Duodenal mucosa (tissue), 2 donors: ENCODE results near the gene APOL3.
"Not testable (repeated sequence)": the region's sequence is repeated elsewhere in the genome, so short reads cannot be mapped to it uniquely, and the experiment has no call there.

ENCODE experiments used
- H3K27ac ChIP-seq: one replicate; pipeline ENCODE4 v1.7.0; 2013; ENCODE audit warnings: low read depth, low read length
- H3K27me3 ChIP-seq, 2 donors: one replicate each; pipeline ENCODE4 v1.7.0; 2013; ENCODE audit warnings: low read length in 2 of 2, control low read depth in 1 of 2; ENCODE audit not compliant: insufficient read depth in 2 of 2, control insufficient read depth in 1 of 2
- H3K36me3 ChIP-seq, 2 donors: one replicate each; pipeline ENCODE4 v1.7.0; 2013; ENCODE audit warnings: low read length in 2 of 2, control low read depth in 1 of 2; ENCODE audit not compliant: insufficient read depth in 2 of 2, control insufficient read depth in 1 of 2
- H3K4me1 ChIP-seq, 2 donors: one replicate each; pipeline ENCODE4 v1.7.0; 2013; ENCODE audit warnings: low read length in 2 of 2, control low read depth in 1 of 2; ENCODE audit not compliant: insufficient read depth in 2 of 2, control insufficient read depth in 1 of 2
- H3K4me3 ChIP-seq, 2 donors: one replicate each; pipeline ENCODE4 v1.7.0; 2013; ENCODE audit warnings: low read length in 2 of 2, low read depth in 1 of 2
- H3K9ac ChIP-seq, 2 donors: one replicate each; pipeline ENCODE4 v1.7.0; 2013; ENCODE audit warnings: low read length in 2 of 2, low read depth in 1 of 2
- H3K9me3 ChIP-seq, 2 donors: one replicate each; pipeline ENCODE4 v1.7.0; 2013; ENCODE audit warnings: low read length in 2 of 2, control low read depth in 1 of 2; ENCODE audit not compliant: control insufficient read depth in 1 of 2

The APOL3 gene

DNA sequence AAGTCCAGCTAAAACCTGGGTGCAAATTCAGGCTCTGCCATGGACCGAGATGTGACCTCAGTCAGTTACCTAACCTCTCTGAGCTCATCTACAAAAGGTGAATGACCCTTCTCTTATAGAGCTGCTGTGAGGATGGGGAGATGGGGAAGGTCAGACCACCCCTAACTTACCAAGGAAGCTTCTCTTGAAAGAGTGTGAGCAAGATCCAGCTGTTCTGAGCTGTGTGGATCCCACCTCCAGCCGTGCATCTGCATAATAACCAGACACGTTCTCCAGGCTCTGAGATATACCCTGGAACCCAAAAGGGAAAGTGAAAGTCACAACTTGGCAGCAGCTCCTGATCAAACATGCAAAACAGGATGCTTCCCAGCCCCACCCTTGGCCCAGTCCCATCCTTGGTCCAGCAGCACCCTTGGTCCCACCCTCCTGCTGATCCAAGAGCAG is at the start of gene APOL3:
Gene APOL3, minus strand, starts transcription at position 257 of the 444 bp plus-strand sequence. CDS start 11,700 bp downstream, outside the sequence.
- no peaks in the 10 kb centered on the region for H3K9me3 ChIP-seq
- peak within 1 kb of the TSS; percentile 68 to 73 for H3K4me3 ChIP-seq
- no peaks in the 10 kb centered on the region for H3K27me3 ChIP-seq
- peaks cover 42 to 46% of the 10 kb centered on the region in 2 donors for H3K4me1 ChIP-seq
- peak within 1 kb of the TSS; percentile 33 to 77 for H3K9ac ChIP-seq
- no peaks in the 10 kb centered on the region for H3K36me3 ChIP-seq
- peak within 1 kb of the TSS; percentile 82 for H3K27ac ChIP-seq

DNA sequence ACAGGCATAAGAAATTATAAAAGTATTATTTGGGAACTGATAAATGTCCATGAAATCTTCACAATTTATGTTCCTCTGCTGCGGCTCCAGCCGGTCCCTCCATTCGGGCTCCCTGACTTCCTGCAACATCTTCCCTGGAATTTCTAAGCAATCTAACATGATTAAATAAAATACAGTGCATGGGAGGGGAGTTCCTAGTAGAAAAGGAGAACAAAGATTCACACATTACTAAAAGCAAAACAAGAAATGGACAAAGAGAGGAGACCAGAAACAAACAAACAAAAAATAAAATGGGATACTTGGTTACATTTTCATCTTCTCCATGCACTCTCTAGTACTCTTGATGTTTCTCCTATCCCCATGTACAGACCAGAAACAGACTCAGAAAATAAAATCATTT is 49.7 kb upstream of the APOL3 start:
- Histone ChIP-seq H3K4me3 (no peak overlapping the region), H3K36me3 (no peaks in the 10 kb centered on the region), H3K27ac (no peak overlapping the region), H3K27me3 (no peaks in the 10 kb centered on the region), H3K9me3 (peaks cover 0 to 2% of the 10 kb centered on the region in 2 donors), H3K4me1 (peaks cover 15 to 20% of the 10 kb centered on the region in 2 donors), H3K9ac (no peak overlapping the region)

GRCh38 chr22:36209488-36209908 is 48.9 kb upstream of the APOL3 start:
- peaks cover 15 to 21% of the 10 kb centered on the region in 2 donors for H3K4me1 ChIP-seq
- not testable (repeated sequence) for H3K9me3 ChIP-seq, H3K27ac ChIP-seq, H3K9ac ChIP-seq, H3K27me3 ChIP-seq, H3K4me3 ChIP-seq, H3K36me3 ChIP-seq

DNA sequence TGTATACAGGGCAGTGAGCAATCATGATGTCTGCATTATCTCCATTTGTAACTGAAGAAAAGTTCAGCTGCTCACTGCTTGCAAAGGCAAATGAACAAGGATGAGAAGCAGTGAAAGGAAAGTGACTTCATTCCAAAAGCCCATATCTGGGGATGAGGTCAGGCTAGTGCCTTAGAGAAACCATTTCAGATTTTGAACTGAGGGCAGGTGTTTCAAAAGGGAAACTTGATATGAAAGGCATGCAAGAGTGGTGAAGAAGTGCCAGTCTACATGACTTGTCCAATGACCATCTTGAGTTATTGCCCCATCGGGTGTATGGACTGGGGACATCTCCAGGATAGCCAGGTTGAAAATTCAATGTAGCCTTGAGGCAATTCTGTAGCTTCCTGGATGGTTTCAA is 48.4 kb upstream of the APOL3 start:
- H3K27me3 ChIP-seq = no peaks in the 10 kb centered on the region
- H3K9ac ChIP-seq = no peak overlapping the region
- no peak overlapping the region for H3K27ac ChIP-seq
- H3K4me1 ChIP-seq = peaks cover 20 to 26% of the 10 kb centered on the region in 2 donors
- peaks cover 0 to 2% of the 10 kb centered on the region in 2 donors for H3K9me3 ChIP-seq
- H3K36me3 ChIP-seq = no peaks in the 10 kb centered on the region
- H3K4me3 ChIP-seq = no peak overlapping the region

GRCh38 chr22:36208162-36208765 is 47.7 kb upstream of the APOL3 start:
- Histone ChIP-seq H3K4me3 (no peak overlapping the region), H3K27me3 (no peaks in the 10 kb centered on the region), H3K9ac (no peak overlapping the region), H3K27ac (no peak overlapping the region), H3K36me3 (no peaks in the 10 kb centered on the region), H3K9me3 (peaks cover 0 to 2% of the 10 kb centered on the region in 2 donors), H3K4me1 (peaks cover 26 to 31% of the 10 kb centered on the region in 2 donors)

DNA sequence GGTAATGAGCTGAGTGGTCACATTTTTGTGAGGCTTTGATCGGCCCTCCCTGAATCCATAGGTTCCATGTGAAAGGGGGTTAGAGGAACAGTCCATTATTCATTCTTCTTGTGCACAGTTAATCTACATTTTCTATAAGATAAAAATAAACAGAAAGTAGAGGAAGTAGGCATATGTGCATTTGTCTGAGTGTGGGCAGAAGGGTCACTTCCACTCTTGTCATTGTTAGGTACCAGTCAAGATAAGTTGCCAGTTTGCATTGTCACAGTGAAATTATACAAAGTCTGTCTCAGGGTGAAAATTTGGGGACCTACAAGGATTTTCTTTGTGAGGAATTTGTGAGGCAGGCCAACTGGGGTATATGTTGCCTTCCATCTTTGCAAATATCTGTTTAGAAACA is 45.7 kb upstream of the APOL3 start:
- no peak overlapping the region for H3K27ac ChIP-seq
- H3K27me3 ChIP-seq = no peaks in the 10 kb centered on the region
- peaks cover 26 to 30% of the 10 kb centered on the region in 2 donors for H3K4me1 ChIP-seq
- no peak overlapping the region for H3K4me3 ChIP-seq
- H3K36me3 ChIP-seq = no peaks in the 10 kb centered on the region
- peaks cover 0 to 2% of the 10 kb centered on the region in 2 donors for H3K9me3 ChIP-seq
- no peak overlapping the region for H3K9ac ChIP-seq

DNA sequence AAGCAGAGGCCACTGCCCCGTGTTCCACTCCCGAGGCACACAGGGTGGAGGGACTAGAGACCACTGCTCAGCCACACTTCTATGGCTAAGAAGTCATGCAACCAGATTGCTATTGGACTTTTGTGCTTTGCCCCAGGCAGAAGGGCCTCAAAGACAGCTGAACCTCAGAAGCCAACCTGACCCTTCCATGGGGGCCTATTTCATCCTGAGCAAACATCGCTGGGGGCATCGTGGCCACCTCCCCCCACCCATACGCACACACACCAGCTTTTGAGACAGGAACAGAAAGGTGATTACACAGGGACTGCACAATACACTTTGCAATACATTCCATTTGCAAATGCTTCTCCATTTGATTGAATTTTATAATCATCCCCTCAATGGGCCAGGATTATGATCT is 45.0 kb upstream of the APOL3 start:
- not testable (repeated sequence) for H3K27ac ChIP-seq, H3K9me3 ChIP-seq, H3K4me3 ChIP-seq, H3K27me3 ChIP-seq, H3K36me3 ChIP-seq, H3K9ac ChIP-seq
- peaks cover 19 to 24% of the 10 kb centered on the region in 2 donors for H3K4me1 ChIP-seq

DNA sequence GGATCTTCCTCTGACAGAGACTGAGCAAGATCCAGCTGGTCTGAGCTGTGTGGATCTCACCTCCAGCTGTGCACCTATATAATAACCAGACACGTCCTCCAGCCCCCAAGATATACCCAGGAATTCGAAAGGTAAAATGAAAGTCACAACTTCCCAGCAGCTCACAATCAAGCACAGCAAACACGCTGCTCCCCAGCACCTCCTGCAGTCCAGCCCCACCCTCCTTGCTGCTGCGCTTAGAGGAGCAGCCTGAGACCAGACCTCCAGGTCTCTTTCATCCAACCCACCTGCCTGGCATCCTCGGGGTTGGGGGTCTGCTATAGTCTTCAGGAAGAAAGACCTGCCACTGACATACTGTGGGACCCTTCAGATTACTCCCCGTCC is 44.1 kb upstream of the APOL3 start:
- Histone ChIP-seq H3K36me3 (no peaks in the 10 kb centered on the region), H3K9me3 (peaks cover 0 to 2% of the 10 kb centered on the region in 2 donors), H3K27me3 (no peaks in the 10 kb centered on the region), H3K4me1 (peaks cover 14 to 22% of the 10 kb centered on the region in 2 donors), H3K4me3 (peak overlapping the region; percentile 48), H3K9ac (peak overlapping the region in 1 of 2 donors; percentile 8), H3K27ac (no peak overlapping the region)

- Histone ChIP-seq H3K9ac (peak overlapping the region in 1 of 2 donors; percentile 8), H3K9me3 (peaks cover 0 to 2% of the 10 kb centered on the region in 2 donors), H3K27ac (no peak overlapping the region), H3K4me1 (peaks cover 14 to 22% of the 10 kb centered on the region in 2 donors), H3K27me3 (no peaks in the 10 kb centered on the region), H3K36me3 (no peaks in the 10 kb centered on the region), H3K4me3 (peak overlapping the region; percentile 48)
Measured at GRCh38 chr22:36204001-36204631, 43.6 kb upstream of the APOL3 start.

- H3K36me3 ChIP-seq, H3K9ac ChIP-seq, H3K27ac ChIP-seq, H3K4me3 ChIP-seq, H3K9me3 ChIP-seq, H3K27me3 ChIP-seq: not testable (repeated sequence)
- peaks cover 17 to 22% of the 10 kb centered on the region in 2 donors for H3K4me1 ChIP-seq
Measured at GRCh38 chr22:36203441-36203840, 42.9 kb upstream of the APOL3 start.
